B cell (primary cell): ENCODE data around the gene DLGAP3. TPM values are rescaled to one million over a fixed set of nuclear protein-coding genes. Genes with fewer than 3 reads are reported as not detected.

Source experiments
- ATAC-seq: fragments of 200-7000 bp; cut with Tn5 transposase; one replicate; pipeline ENCODE4 v1.10.0; 2021; ENCODE audit warnings: low read depth, mild to moderate bottlenecking, moderate number of reproducible peaks, moderate library complexity
- CTCF ChIA-PET: fragments of 350-600 bp; sonication (Branson Sonifier 250); formaldehyde crosslinking; loops from one replicate; lab custom pipeline; 2021; ENCODE audit warnings: antibody characterized with exemption, inconsistent platforms; lab: Charles Lee
- POLR2A ChIA-PET: fragments of 350-600 bp; sonication (Branson Sonifier 250); formaldehyde crosslinking; loops from one replicate; lab custom pipeline; 2021; ENCODE audit warnings: antibody characterized with exemption; lab: Charles Lee
- DNase-seq: peaks from one replicate; pipeline ENCODE4 v3.0.0; 2013
- H2AFZ ChIP-seq: 2 replicates; pipeline ENCODE4 v1.6.1; 2012; ENCODE audit warnings: mild to moderate bottlenecking, low read depth, low read length; ENCODE audit not compliant: insufficient read depth, poor library complexity, severe bottlenecking
- H3K27ac ChIP-seq, 2 donors: 1 replicate in 1 of 2; 2 replicates in 1 of 2; pipeline ENCODE4 v1.5.1; 2012 to 2013; ENCODE audit warnings: low read length in 2 of 2, mild to moderate bottlenecking in 2 of 2, moderate library complexity in 1 of 2
- H3K27me3 ChIP-seq, 4 experiments: fragments of 200-600 bp in 1 of 4; sonication (generic) in 1 of 4; replicated peaks in 1 of 4; 1 replicate in 2 of 4; 2 replicates in 2 of 4; pipeline versions ENCODE4 v1.6.1 to v1.7.0; 2013 to 2016; ENCODE audit warnings: low read length in 3 of 4, mild to moderate bottlenecking in 2 of 4, mixed read lengths in 1 of 4, moderate library complexity in 1 of 4; ENCODE audit not compliant: insufficient read depth in 4 of 4, control insufficient read depth in 3 of 4; ENCODE audit errors: control extremely low read depth in 1 of 4
- H3K36me3 ChIP-seq, 2 experiments: replicated peaks in 1 of 2; 1 replicate in 1 of 2; 2 replicates in 1 of 2; pipeline versions ENCODE4 v1.6.1 to v1.7.1; 2013; ENCODE audit warnings: low read length in 1 of 2; ENCODE audit not compliant: insufficient read depth in 2 of 2, control insufficient read depth in 1 of 2; ENCODE audit errors: control extremely low read depth in 1 of 2, extremely low read depth in 1 of 2
- H3K4me1 ChIP-seq, 2 donors: fragments of 200-600 bp in 1 of 2; sonication (generic) in 1 of 2; 1 replicate in 1 of 2; 2 replicates in 1 of 2; pipeline versions ENCODE4 v1.5.1 to v1.6.1; 2013 to 2017; ENCODE audit warnings: low read length in 2 of 2; ENCODE audit not compliant: control insufficient read depth in 2 of 2, insufficient read depth in 2 of 2
- H3K4me2 ChIP-seq: replicated peaks from 2 replicates; pipeline ENCODE3; 2012; ENCODE audit warnings: mild to moderate bottlenecking, low read depth, low read length; ENCODE audit not compliant: poor library complexity, severe bottlenecking
- H3K4me3 ChIP-seq, 5 experiments: fragments of 200-600 bp in 1 of 5; sonication (generic) in 1 of 5; 1 replicate in 3 of 5; 2 replicates in 2 of 5; pipeline versions ENCODE4 v1.5.1 to v1.7.0; 2011 to 2016; ENCODE audit warnings: low read length in 4 of 5, mild to moderate bottlenecking in 4 of 5, low read depth in 2 of 5, control low read depth in 1 of 5, moderate library complexity in 1 of 5; ENCODE audit not compliant: insufficient read depth in 1 of 5; ENCODE audit errors: control extremely low read depth in 1 of 5, extremely low read depth in 1 of 5
- H3K79me2 ChIP-seq: fragments of 200-600 bp; sonication (generic); one replicate; pipeline ENCODE4 v1.6.0; 2016; ENCODE audit warnings: low read length; ENCODE audit not compliant: control insufficient read depth, insufficient read depth
- H3K9ac ChIP-seq: fragments of 200-600 bp; sonication (generic); 2 replicates; pipeline ENCODE4 v1.6.1; 2017; ENCODE audit warnings: mild to moderate bottlenecking, low read length, moderate library complexity
- H3K9me3 ChIP-seq, 3 donors: one replicate each; pipeline versions ENCODE4 v1.6.1 to v1.7.1; 2013; ENCODE audit warnings: low read length in 2 of 3; ENCODE audit not compliant: control insufficient read depth in 2 of 3, insufficient read depth in 1 of 3; ENCODE audit errors: control extremely low read depth in 1 of 3
- H4K20me1 ChIP-seq: 2 replicates; pipeline ENCODE4 v1.6.0; 2012; ENCODE audit warnings: mild to moderate bottlenecking, low read length; ENCODE audit not compliant: insufficient read depth, control insufficient read depth, poor library complexity, severe bottlenecking
- H3K27ac Mint-ChIP-seq: one replicate; pipeline ENCODE4 v1.8.0; 2021; ENCODE audit warnings: mixed read lengths
- H3K27me3 Mint-ChIP-seq: one replicate; pipeline ENCODE4 v1.8.0; 2021; ENCODE audit warnings: mixed read lengths
- H3K4me1 Mint-ChIP-seq: one replicate; pipeline ENCODE4 v1.8.0; 2021; ENCODE audit warnings: mixed read lengths
- H3K4me3 Mint-ChIP-seq: one replicate; pipeline ENCODE4 v1.8.0; 2021; ENCODE audit warnings: mixed read lengths
- H3K9me3 Mint-ChIP-seq: one replicate; pipeline ENCODE4 v1.8.0; 2022; ENCODE audit warnings: mixed read lengths; ENCODE audit not compliant: insufficient read depth
- CTCF ChIP-seq: fragments of 200-600 bp; IDR thresholded peaks from one replicate; pipeline ENCODE4 v1.8.0; 2022; ENCODE audit warnings: antibody characterized with exemption, mild to moderate bottlenecking
- EZH2 ChIP-seq: IDR thresholded peaks from 2 replicates; pipeline ENCODE4 v1.6.1; 2012; ENCODE audit warnings: borderline replicate concordance, low read depth, mild to moderate bottlenecking, moderate library complexity, low read length; ENCODE audit not compliant: insufficient read depth, poor library complexity, severe bottlenecking
- WGBS: methylation state at CpG from one replicate; pipeline ENCODE4 v1.1.5; 2013; ENCODE audit warnings: missing lambda C conversion rate; ENCODE audit not compliant: insufficient coverage; 5-methylcytosine and 5-hydroxymethylcytosine counted together
- intact Hi-C: fragments of 100-400 bp; cut with micrococcal nuclease; formaldehyde crosslinking; loops from one replicate; pipeline ENCODE4 v1.10.0; 2022
- polyA plus RNA-seq: library from polyadenylated mRNA; depleted of rRNA; stranded (reverse); fragments of >200 nt; gene quantifications from 2 replicates; pipeline ENCODE4 v1.2.3, GENCODE V29; 2012
- total RNA-seq, 2 donors: library from RNA; stranded (reverse); fragments of 120-200 nt in 1 of 2; gene quantifications; 1 replicate in 1 of 2; 2 replicates in 1 of 2; pipeline versions ENCODE4 v1.2.3 to v1.2.4, GENCODE V29; 2013 to 2022

Gene DLGAP3
- total and polyA plus RNA-seq, 2 donors (not counting 1 experiment from before 2014, with no cell fraction given): 2.3 to 2.4 TPM

GRCh38 chr1:34871443-34872132 lies 57.9 kb downstream of the DLGAP3 start:
- Mint-ChIP-seq H3K27ac (no peak overlapping the region), H3K4me1 (peaks cover 15% of the 10 kb centered on the region), H3K4me3 (no peak overlapping the region), H3K27me3 (peaks cover 28% of the 10 kb centered on the region), H3K9me3 (no peaks in the 10 kb centered on the region)
- no peak overlapping the region for H2AFZ ChIP-seq
- H3K27me3 ChIP-seq: no peaks in the 10 kb centered on the region
- H4K20me1 ChIP-seq: no peaks in the 10 kb centered on the region
- WGBS: 83% methylated on average over 14 of the region's 17 CpGs
- no peak overlapping the region for H3K4me3 ChIP-seq
- ATAC-seq: no peak
- POLR2A ChIA-PET: no interaction called here
- H3K4me1 ChIP-seq: peaks cover 6 to 7% of the 10 kb centered on the region in 2 donors
- CTCF ChIA-PET: interaction anchor here (1.1 kb wide), 1 partner anchor 12 kb away, joined by 3 read pairs; the partner anchor contains the start of gene SMIM12
- H3K4me2 ChIP-seq: no peak overlapping the region
- H3K36me3 ChIP-seq: no peaks in the 10 kb centered on the region
- no peaks in the 10 kb centered on the region for H3K9me3 ChIP-seq
- TF ChIP-seq EZH2 (no peak), CTCF (no peak)
- DNase-seq: no peak
- H3K27ac ChIP-seq: no peak overlapping the region
- intact Hi-C loops: no loop called here
- no peak overlapping the region for H3K9ac ChIP-seq
- H3K79me2 ChIP-seq: no peaks in the 10 kb centered on the region

DNA sequence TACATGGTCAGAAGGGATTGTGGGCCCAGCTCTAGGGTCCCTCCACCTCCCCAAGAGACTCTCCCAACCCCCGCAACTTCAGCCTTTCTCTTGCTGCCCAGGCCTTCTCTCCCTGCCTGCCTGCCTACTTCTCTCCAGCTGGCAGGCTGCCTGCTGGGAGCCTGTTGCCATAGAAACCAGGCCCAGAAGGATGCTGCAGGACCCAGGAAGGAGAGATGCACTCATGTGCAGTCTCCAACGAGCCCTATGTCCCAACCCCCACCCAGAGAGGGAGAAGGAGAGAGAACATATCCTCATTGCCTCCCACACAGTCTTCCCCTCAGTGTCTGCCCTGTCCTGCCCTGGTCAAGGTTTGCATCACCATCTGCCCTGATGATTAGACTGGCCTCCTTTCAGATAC lies 59.1 kb downstream of the DLGAP3 start:
- POLR2A ChIA-PET: no interaction called here

More for the DNA sequence above, 59.1 kb downstream of the DLGAP3 start:
- TF ChIP-seq EZH2 (no peak), CTCF (no peak)
- WGBS: 70% methylated on average over 2 of the region's 2 CpGs
- Histone ChIP-seq H3K4me1 (peaks cover 9 to 13% of the 10 kb centered on the region in 2 donors), H3K4me3 (no peak overlapping the region), H3K4me2 (no peak overlapping the region), H3K9me3 (no peaks in the 10 kb centered on the region), H3K36me3 (no peaks in the 10 kb centered on the region), H2AFZ (no peak overlapping the region), H3K9ac (no peak overlapping the region), H3K27ac (no peak overlapping the region), H3K27me3 (no peaks in the 10 kb centered on the region), H4K20me1 (no peaks in the 10 kb centered on the region), H3K79me2 (no peaks in the 10 kb centered on the region)
- CTCF ChIA-PET: interaction anchor here (1.7 kb wide), 1 partner anchor 11 kb away, joined by 5 read pairs; the partner anchor contains the start of gene SMIM12
- ATAC-seq (no peak), DNase-seq (no peak)
- Mint-ChIP-seq H3K4me1 (peaks cover 22% of the 10 kb centered on the region), H3K9me3 (no peaks in the 10 kb centered on the region), H3K27ac (no peak overlapping the region), H3K4me3 (no peak overlapping the region), H3K27me3 (peaks cover 17% of the 10 kb centered on the region)
- intact Hi-C loops: no loop called here
